Measurements from ENCODE around the gene CTNNBL1.

Gene CTNNBL1

GRCh38 chr20:37650661-37651060 is 43.2 kb upstream of the CTNNBL1 start:
- H3K4me3 ChIP-seq (ENCODE audit: low read depth, low read length) = no peak overlapping the region
- no peak for DNase-seq (ENCODE audit: low read depth)
- TF ChIP-seq POLR2A (IDR thresholded peaks at IDR 0.05; ENCODE audit: extremely low read depth, insufficient read length) = no peak
- no peak for TF ChIP-seq MAX (IDR thresholded peaks at IDR 0.05; ENCODE audit: low read depth, low read length)
- TF ChIP-seq CTCF (IDR thresholded peaks at IDR 0.05; ENCODE audit: low read depth, low read length) = no peak
- no peak for TF ChIP-seq MYC (IDR thresholded peaks at IDR 0.05; ENCODE audit: low read depth, low read length)

GRCh38 chr20:37651932-37652331 is 41.9 kb upstream of the CTNNBL1 start:
- H3K4me3 ChIP-seq (ENCODE audit: low read depth, low read length) = no peak overlapping the region
- DNase-seq (ENCODE audit: low read depth) = peak; percentile 69
- no peak for TF ChIP-seq MYC (IDR thresholded peaks at IDR 0.05; ENCODE audit: low read depth, low read length)
- TF ChIP-seq CTCF (IDR thresholded peaks at IDR 0.05; ENCODE audit: low read depth, low read length) = peak; percentile 64
- no peak for TF ChIP-seq POLR2A (IDR thresholded peaks at IDR 0.05; ENCODE audit: extremely low read depth, insufficient read length)
- TF ChIP-seq MAX (IDR thresholded peaks at IDR 0.05; ENCODE audit: low read depth, low read length) = no peak

GRCh38 chr20:37656945-37657344 is 36.9 kb upstream of the CTNNBL1 start:
- no peak overlapping the region for H3K4me3 ChIP-seq (ENCODE audit: low read depth, low read length)
- no peak for DNase-seq (ENCODE audit: low read depth)
- TF ChIP-seq MAX (IDR thresholded peaks at IDR 0.05; ENCODE audit: low read depth, low read length) (peak; percentile 53), CTCF (IDR thresholded peaks at IDR 0.05; ENCODE audit: low read depth, low read length) (no peak), MYC (IDR thresholded peaks at IDR 0.05; ENCODE audit: low read depth, low read length) (no peak), POLR2A (IDR thresholded peaks at IDR 0.05; ENCODE audit: extremely low read depth, insufficient read length) (no peak)

GRCh38 chr20:37657924-37658804 is 35.7 kb upstream of the CTNNBL1 start:
- no peak for DNase-seq (ENCODE audit: low read depth)
- no peak overlapping the region for H3K4me3 ChIP-seq (ENCODE audit: low read depth, low read length)
- no peak for TF ChIP-seq POLR2A (IDR thresholded peaks at IDR 0.05; ENCODE audit: extremely low read depth, insufficient read length)
- TF ChIP-seq MAX (IDR thresholded peaks at IDR 0.05; ENCODE audit: low read depth, low read length) = no peak
- no peak for TF ChIP-seq MYC (IDR thresholded peaks at IDR 0.05; ENCODE audit: low read depth, low read length)
- TF ChIP-seq CTCF (IDR thresholded peaks at IDR 0.05; ENCODE audit: low read depth, low read length) = no peak

- DNase-seq (ENCODE audit: low read depth) = no peak
- TF ChIP-seq CTCF (IDR thresholded peaks at IDR 0.05; ENCODE audit: low read depth, low read length) (no peak), MYC (IDR thresholded peaks at IDR 0.05; ENCODE audit: low read depth, low read length) (no peak), MAX (IDR thresholded peaks at IDR 0.05; ENCODE audit: low read depth, low read length) (no peak), POLR2A (IDR thresholded peaks at IDR 0.05; ENCODE audit: extremely low read depth, insufficient read length) (no peak)
- H3K4me3 ChIP-seq (ENCODE audit: low read depth, low read length) = no peak overlapping the region
These were observed 32.3 kb upstream of the CTNNBL1 start for GRCh38 chr20:37661519-37661918.

All from NB4 (cell line).